MM.1S (cell line): ENCODE data around the gene GLUL.

Experiments used
- EZH2 ChIP-seq: fragments of 300-600 bp; sonication (generic); optimal IDR thresholded peaks from 2 replicates; pipeline ENCODE3; 2017; ENCODE audit warnings: low read depth, mild to moderate bottlenecking, antibody characterized with exemption, low read length, mixed read lengths
- TF ChIP-seq, protein P1 (sequence below): fragments of 300-600 bp; sonication (generic); IDR thresholded peaks from 2 replicates; pipeline ENCODE4 v1.5.1; 2016; ENCODE audit warnings: antibody characterized with exemption, low read length, mixed read lengths

- TF ChIP-seq, protein P1, sequence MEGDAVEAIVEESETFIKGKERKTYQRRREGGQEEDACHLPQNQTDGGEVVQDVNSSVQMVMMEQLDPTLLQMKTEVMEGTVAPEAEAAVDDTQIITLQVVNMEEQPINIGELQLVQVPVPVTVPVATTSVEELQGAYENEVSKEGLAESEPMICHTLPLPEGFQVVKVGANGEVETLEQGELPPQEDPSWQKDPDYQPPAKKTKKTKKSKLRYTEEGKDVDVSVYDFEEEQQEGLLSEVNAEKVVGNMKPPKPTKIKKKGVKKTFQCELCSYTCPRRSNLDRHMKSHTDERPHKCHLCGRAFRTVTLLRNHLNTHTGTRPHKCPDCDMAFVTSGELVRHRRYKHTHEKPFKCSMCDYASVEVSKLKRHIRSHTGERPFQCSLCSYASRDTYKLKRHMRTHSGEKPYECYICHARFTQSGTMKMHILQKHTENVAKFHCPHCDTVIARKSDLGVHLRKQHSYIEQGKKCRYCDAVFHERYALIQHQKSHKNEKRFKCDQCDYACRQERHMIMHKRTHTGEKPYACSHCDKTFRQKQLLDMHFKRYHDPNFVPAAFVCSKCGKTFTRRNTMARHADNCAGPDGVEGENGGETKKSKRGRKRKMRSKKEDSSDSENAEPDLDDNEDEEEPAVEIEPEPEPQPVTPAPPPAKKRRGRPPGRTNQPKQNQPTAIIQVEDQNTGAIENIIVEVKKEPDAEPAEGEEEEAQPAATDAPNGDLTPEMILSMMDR = no peak
- no peak for TF ChIP-seq EZH2
Observed at GRCh38 chr1:182340233-182341058, 51.1 kb downstream of the GLUL start.
